Dedifferentiated amniotic fluid mesenchymal stem cell (primary cell): ENCODE results near the gene AMER2.

Source experiments
- DNase-seq: peaks from one replicate; pipeline ENCODE4 v3.0.0-alpha.2; 2016; ENCODE audit errors: extremely low spot score

The AMER2 gene

GRCh38 chr13:25171517-25172302, at the start of gene AMER2:
Gene AMER2 (minus strand): TSS chr13:25172288. CDS start chr13:25171619, 669 bp downstream.
- DNase-seq: no peak

- no peak for DNase-seq
Observed at GRCh38 chr13:25218019-25218418, 45.9 kb upstream of the AMER2 start.

GRCh38 chr13:25217023-25217885, 45.2 kb upstream of the AMER2 start:
- DNase-seq: no peak

- no peak for DNase-seq
Observed at GRCh38 chr13:25215253-25215575, 43.1 kb upstream of the AMER2 start.

- DNase-seq: no peak
Observed at GRCh38 chr13:25214491-25215252, 42.6 kb upstream of the AMER2 start.

GRCh38 chr13:25213715-25214114, 41.6 kb upstream of the AMER2 start:
- DNase-seq: no peak

- no peak for DNase-seq
Observed at GRCh38 chr13:25210842-25211569, 38.9 kb upstream of the AMER2 start.

GRCh38 chr13:25207291-25207810, 35.3 kb upstream of the AMER2 start:
- DNase-seq: no peak

- DNase-seq: no peak
Observed at GRCh38 chr13:25204863-25205262, 32.8 kb upstream of the AMER2 start.

- no peak for DNase-seq
Observed at GRCh38 chr13:25203127-25203740, 31.1 kb upstream of the AMER2 start.

- no peak for DNase-seq
Observed at GRCh38 chr13:25200783-25201182, 28.7 kb upstream of the AMER2 start.

GRCh38 chr13:25198647-25199046, 26.6 kb upstream of the AMER2 start:
- no peak for DNase-seq

- DNase-seq: no peak
Observed at GRCh38 chr13:25196971-25197370, 24.9 kb upstream of the AMER2 start.

GRCh38 chr13:25192936-25193335, 20.8 kb upstream of the AMER2 start:
- DNase-seq: no peak

- DNase-seq: no peak
Observed at GRCh38 chr13:25192489-25192888, 20.4 kb upstream of the AMER2 start.

- no peak for DNase-seq
Observed at GRCh38 chr13:25192052-25192451, 20.0 kb upstream of the AMER2 start.

GRCh38 chr13:25190771-25191170, 18.7 kb upstream of the AMER2 start:
- no peak for DNase-seq

GRCh38 chr13:25190256-25190655, 18.2 kb upstream of the AMER2 start:
- no peak for DNase-seq

GRCh38 chr13:25187596-25187995, 15.5 kb upstream of the AMER2 start:
- DNase-seq: no peak

GRCh38 chr13:25186187-25186586, 14.1 kb upstream of the AMER2 start:
- DNase-seq: no peak

GRCh38 chr13:25181597-25181996, 9.5 kb upstream of the AMER2 start:
- DNase-seq: no peak
